ENCODE results near the gene WDFY4.

WDFY4 gene

DNA sequence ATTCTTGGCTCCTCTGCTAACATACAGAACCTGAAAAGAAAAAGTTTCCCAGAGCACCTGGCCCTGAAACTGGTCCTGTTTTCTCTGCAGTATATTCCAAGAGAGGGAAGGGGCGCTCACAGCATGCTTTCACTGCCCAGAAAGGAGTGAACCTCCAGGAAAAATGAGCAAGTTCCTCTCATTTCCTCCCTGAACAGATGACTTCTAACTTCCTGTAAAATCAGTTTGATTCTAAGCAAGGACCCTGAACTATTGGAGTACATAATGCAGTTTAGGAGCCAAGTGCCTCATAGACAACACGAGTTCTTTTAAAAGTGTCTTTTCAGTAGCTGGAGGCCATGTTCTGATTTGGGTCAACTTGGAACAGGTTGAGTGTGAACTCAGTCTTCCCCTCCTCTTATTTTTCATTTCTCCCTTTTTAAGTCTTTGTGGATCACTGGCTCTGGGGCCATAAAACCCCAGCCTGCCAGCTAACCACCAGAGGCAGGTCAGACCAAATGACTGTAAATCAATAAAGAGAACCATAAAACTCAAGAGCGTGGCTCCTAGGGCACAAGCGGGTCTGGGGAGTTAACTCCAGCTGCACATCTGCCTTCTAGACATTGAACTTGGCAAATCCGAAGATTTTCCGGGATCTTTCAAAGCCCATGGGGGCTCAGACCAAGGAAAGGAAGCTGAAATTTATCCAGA is 260.9 kb downstream of the WDFY4 start:
- DNase-seq (ENCODE audit: low spot score), result no peak

DNA sequence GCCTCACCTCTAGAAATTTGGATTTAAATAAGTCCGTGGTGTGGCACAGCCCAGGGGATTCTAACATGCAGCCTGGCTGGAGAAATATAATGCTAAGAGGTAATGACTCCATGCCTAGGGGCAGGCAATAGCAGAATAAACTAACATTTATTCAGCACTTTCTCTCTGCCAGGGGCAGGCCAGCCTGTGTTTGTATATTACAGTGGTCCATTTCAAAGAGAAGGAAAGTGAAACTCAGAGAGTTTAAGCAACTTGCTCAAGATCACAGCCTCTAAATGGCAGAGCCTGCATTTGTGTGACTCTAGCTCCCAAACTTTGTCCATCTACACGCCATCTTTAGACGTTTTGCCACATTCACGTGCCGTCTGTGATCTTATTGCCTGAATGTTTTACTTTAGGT is 261.7 kb downstream of the WDFY4 start:
- no peak for DNase-seq (ENCODE audit: low spot score)

DNA sequence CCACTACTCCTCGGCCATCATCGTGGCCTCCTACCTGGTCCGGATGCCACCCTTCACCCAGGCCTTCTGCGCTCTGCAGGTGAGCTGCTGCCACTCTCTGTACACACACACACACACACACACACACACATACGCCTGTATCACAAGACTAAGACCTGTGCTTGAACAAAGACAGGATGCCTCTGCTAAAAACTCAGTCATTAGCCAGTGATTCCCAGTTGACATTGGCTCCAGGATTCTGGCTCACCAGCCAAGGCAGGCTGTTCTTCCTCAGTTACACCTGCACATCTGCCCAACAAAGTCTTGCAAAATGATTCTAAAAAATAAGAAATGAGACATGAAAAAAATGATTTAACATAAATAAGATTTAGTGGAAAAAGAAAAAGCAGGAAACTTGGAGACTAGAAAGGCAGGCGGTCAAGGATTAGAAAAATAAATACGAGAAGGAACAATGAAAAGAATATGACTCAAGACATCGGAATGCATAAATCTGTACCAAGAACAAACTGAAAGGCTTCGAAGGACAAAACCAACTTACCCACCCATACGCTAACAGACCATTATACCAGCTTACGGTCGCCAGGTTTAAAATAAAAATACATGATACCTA is 262.3 kb downstream of the WDFY4 start:
- DNase-seq (ENCODE audit: low spot score), result no peak

DNA sequence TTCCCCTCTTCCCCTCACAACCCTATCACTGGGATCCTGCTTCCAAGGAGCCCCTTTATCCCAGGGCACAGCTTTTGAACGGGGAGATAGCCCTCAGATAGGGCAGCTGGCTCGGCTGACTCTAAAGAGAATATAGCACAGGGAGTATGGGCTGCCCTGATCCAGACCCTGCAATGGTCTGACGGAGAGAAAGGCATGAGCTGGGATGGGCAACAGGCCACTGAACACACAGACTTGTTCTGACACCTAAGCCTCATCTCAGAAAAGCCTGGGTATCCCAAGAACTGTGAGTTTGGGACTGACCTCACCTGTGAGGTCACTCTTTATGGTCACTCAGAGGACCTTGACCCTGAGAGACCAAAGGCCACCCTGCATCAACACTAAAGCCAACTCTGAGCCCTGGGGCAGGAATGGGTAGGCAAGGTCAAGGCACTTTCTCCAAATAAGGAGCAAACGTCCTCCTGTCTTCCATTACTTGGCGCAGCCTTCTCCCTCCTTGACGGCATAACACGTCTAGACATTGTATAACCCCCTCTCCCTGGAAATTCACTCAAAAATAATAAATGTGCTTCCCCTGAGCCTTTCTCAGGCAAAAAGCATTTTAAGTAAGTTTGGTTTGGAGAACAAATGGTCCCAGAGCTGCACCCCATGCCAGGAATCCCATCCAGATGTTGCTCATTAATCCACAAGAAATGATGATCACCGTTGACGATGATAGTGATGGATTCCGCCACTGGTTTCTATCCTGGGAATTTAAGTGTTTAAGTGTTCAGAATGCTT is 263.2 kb downstream of the WDFY4 start:
- DNase-seq (ENCODE audit: low spot score), result no peak

DNA sequence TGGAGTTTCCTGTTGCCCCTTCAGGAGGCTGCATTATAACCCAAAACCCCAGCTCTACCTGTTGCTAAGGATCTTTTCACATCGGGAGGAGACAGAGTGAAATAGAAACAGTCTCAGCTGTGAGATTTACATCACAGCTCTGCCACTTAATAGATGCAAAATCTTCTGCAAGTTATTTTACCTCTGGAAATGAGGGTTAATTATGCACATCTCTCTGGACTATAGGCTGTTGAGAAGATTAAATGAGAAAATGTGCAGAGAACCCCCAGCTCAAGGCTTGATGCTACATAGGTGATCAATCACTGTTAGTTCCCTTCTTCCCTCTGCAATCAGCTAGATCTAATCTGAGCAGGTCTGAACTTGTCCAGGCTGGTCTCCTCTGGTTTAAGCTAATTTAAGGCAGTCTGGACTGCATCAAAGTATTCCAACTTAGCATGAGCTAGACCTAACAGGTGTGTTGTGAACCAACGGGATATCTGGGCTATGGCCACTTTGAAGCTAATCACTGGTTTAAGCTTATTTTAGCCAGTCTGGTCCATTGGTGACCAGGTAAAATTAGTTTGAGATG is 263.9 kb downstream of the WDFY4 start:
- DNase-seq (ENCODE audit: low spot score), result no peak

DNA sequence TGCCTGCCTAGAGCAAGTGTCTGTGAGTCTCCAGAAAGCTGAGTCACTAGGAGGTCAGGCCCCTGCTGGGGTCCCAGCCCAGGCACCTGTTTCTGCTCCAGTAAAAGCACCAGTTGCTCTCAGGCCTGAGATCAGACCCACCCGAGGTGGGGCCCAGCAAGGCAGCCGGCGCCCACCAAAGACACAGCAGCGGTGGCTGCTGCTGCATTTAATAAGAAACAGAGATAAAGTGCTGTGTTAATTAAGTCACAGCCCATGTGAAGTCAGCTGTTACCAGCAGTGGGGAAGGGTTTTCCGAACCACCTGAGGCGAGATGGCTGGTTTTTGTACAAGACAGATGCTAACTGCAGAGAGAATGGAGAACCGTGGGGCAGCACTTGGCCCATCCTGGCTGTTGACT is 267.0 kb downstream of the WDFY4 start:
- no peak for DNase-seq (ENCODE audit: low spot score)

DNA sequence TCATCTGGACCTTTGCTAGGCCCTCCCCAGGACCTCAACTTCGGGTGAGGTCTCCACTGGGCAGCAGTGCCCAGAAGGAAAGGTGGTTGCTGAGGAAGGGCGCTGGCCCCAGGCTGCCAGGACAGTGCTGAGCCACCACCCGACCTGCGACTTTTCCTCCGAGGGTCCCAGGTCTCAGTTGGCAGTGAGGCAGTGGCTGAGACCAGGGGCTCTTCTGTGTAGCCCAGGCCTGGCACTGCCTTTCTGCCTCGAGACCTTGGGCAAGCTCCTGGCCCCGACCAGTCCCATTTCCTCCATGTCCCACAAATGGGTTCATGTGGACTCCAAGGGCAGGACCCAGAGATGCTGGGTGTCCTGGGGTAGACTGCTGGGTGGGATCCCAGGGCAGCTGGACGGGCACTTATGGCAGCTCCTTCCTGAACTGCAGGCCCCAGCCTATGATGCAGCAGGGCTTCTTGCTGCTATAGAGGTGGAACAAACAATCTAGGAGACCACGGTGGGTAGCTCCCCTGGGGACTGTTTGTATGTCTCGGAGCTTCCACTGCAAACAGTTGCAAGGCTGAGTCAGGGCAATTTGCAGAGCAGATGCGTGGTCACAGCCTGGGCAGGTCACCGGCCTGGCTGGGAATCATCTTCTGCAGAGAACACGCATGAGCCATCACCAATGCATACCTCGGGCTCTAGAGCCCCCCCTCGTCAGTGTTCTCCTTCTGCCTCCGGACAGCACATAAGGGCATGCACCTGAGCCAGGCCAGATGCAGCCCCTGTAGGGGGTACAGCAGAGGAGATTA is 272.9 kb downstream of the WDFY4 start:
- no peak for DNase-seq (ENCODE audit: low spot score)

DNA sequence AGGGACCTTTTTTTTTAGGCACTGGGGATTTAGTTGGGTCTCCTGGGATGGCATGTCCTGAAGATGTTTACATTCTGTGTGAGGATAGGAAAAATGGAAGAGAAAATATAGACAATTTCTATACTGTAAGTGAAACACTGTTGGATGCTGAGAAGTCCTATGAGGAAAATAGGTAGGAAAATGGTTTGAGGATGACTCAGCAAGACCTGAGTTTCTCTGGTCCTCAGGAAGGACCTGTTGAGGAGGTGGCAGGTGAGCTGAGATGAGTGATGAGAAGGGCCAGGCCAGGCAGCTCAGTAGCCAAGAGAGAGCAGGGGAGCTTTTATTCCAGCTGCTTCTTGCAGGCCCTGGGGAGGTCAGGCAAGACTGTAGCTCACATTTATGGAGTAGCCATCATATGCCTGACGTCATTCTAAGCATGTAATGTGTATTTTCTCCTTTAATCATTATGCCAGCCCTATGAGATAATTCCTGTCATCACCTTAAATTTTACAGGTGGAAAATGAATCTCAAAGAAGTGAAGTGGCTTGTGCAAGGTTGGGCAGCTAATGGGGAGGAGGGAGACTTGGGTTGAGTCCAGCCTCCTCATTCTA is 274.0 kb downstream of the WDFY4 start:
- no peak for DNase-seq (ENCODE audit: low spot score)

DNA sequence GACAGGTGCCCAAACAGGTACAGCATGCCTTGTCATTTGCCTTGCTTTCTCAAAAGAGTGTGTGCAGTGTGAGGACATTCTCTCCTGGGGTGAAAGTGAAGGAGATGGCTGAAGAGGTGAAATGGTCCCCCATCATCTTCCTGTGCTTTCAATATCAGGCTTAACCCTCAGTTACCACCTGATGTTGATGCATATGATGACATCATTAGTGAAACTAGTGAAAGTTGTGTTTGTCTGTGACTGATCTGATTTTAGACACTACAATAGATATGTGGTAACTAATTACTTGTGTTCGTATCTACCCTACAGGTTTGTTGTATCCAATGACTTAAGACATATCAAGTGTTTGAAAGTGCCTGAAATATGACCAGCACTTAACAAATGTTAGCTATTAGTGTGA is 279.4 kb downstream of the WDFY4 start:
- DNase-seq (ENCODE audit: low spot score), result no peak

DNA sequence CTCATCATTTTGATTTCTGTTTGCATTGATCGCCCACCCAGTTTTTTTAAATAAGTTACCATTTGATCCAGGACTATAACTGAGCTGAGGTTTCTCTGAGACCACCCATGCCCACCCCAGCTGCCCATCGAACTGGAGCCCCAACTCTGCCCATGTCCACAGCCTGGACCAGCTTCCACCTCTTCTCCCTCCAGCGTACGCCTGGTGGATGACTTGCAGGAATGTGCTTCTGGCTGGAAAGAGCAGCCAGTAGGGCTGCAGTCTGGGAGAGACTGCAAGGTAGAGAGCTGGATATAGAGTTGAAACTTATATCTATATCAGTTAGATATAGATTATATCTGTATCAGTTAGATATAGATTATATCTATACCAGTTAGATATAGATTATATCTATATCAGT is 280.8 kb downstream of the WDFY4 start:
- DNase-seq (ENCODE audit: low spot score), result no peak

DNA sequence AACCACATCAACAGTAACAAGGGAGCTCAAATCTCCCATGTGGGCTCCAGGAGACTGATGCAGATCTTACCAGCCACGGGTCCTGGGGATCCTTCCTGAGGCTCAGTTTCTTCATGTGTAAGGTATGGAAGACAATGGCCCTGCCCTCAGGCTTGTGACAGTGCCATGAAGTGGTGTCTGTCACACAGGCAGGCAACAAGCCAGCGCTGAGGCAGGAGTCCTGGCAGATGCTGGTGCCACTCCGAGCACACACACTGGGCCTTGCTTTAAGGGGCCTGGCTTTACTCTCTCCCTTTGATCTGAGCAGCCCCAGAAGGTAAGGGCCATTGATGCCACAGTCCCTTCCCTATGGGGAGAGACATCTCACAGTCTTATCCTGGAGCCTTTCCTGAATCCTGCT is 283.4 kb downstream of the WDFY4 start:
- DNase-seq (ENCODE audit: low spot score), result no peak

DNA sequence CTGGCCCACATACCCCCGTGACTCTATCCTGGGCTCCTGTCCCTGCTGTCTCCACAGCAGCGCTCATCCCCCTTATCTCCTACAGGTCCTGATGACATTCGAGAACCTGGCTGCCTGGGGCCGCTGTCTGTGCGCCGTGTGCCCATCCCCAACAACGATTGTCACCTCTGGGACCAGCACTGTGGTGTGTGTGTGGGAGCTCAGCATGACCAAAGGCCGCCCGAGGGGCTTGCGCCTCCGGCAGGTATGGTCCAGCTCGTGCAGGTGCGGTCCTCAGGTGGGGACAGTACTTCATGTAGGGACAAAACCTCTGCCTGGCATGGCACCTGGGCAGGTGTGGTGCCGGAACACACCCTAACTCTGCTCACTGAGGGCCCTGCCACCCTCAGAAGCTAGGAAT is 285.4 kb downstream of the WDFY4 start:
- no peak for DNase-seq (ENCODE audit: low spot score)

DNA sequence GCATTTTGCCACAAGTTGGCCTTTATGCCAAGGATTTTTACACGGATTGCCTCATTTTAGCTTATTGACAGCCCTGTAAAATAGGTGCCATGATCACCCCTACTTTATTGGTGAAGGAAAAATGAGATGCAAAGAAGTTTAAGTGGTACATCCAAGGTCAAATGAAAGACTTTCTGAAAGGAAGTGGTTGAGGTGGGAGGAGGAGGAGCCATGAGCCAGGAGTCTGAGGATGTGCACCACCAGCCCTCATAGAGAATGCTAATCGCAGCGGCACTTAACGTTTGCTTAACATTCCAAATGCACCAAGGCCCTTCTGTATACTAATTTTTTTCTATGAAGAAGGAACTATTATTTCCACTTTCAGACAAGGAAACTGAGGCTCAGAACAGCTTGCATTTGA is 286.0 kb downstream of the WDFY4 start:
- DNase-seq (ENCODE audit: low spot score), result no peak

DNA sequence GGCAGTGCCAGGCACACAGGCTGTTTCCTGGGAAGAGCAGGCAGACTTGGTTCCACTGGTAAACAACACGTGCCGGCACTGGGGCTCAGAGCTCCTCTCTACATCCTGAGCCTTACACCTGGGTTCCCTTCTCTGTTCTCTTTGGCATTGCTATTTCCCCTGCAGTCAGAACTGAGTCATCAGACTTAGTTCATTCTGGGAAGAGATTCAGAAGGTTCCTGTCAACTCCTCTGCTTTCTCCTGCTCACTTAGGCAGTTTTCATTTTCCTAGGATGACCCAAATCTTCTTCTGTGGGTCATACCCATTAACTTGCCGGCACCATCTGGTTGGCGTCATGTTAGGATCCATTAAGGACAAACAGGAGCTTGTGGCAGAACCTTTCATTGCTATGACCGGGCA is 288.4 kb downstream of the WDFY4 start:
- DNase-seq (ENCODE audit: low spot score), result no peak

DNA sequence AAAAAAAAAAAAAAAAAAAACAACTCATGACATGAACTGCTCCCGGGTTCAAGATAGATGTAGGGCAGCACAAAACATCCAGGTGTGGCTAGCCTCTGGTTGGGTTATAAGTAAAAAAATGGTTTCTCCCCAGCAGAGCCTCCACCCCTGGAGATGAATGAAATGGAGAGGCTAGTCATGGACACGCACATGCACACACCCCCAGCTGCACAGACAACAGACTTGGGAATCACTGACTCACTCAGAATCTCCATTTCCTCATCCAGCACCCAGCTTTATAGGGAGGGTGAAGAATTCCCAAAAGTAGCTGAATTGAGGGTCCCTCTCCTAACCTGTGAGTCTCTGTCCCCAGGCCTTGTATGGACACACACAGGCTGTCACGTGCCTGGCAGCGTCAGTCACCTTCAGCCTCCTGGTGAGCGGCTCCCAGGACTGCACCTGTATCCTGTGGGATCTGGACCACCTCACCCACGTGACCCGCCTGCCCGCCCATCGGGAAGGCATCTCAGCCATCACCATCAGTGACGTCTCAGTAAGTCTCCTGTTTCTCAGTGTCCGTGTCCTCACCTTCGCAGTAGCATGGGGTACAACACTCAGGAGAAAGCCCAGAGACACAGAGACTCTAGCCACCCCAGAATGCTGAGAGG is 290.0 kb downstream of the WDFY4 start:
- no peak for DNase-seq (ENCODE audit: low spot score)

DNA sequence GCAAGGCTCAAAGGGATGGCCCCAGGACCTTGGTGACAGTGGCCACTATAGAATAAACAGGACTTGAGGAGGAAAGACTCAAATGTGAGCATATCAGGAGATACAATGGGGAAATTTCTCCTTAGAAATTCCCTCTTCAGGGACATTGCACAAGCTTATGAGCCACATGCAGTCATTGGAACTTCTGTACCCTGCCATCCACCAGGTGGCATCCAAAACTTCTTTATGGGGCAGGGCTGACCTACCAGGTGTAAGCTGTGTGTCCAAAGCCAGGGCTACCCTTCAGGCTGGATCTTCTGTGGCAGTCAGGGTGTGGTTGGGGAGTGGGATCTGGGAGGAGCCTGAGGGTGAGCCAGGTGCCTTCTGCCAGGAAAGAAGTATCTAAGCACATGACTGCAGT is 291.5 kb downstream of the WDFY4 start:
- no peak for DNase-seq (ENCODE audit: low spot score)

DNA sequence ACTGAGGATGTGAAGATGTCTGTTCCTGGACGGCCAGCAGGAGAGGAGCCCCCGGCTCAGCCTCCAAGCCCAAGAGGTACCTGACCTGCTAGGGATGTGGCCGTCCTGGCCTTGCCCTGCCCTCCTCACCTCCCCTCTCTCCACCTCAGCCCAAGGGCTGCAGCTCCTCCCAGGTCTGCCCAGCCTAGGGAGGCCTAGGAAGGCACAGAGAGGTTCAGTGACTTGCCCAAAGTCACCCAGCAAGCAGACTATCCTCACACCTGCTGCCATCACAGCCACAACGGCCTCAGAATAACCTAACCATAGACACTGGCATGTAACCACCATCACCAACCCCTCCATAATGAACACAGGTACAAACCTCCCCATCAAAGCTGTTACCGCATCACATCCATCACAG is 293.6 kb downstream of the WDFY4 start:
- DNase-seq (ENCODE audit: low spot score), result no peak

DNA sequence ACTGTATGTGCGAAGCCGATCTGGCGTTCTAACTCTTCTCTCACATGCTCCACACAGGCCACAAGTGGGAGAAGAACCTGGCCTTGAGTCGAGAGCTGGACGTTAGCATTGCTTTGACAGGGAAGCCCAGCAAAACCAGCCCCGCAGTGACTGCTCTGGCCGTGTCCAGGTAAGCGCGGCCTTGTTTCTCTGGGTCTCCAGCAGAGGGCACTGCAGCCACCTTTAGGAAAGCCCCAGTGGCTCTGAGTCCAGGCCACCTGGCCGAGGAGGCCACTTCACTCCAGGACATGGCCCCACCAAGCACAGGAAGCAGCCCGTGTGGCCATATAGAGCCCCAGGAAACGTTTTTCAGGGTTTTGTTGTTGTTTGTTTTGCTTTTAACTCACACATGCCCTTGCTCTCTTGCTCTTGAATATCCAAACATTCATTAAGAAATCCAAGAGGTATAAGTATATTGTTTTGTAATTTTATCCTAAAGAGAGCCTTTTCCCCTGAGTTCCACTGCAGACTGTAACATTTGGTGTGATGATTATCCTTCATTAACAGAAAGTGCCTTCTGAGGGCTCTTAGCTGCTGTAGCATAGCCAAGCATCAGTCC is 296.7 kb downstream of the WDFY4 start:
- DNase-seq (ENCODE audit: low spot score), result peak; percentile 13

DNA sequence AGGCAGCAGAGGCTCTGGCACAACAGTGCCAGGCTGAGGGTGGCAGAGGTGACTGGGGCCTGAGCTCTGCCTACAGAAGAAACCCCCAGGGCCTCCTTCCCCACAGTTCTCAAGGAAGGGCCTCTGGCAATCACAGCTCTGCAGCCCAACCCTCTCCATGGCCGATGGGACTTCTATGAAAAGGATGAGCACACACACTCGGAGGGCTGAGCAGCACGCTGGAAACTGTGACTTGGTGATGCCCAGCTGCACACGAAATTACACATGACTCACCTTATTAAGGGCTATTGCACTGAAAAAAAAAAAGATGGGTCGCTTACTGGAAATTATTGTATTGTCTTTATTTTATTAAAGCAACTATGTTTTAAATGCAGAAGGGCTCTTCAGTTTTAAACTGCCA is 297.9 kb downstream of the WDFY4 start:
- DNase-seq (ENCODE audit: low spot score), result no peak

DNA sequence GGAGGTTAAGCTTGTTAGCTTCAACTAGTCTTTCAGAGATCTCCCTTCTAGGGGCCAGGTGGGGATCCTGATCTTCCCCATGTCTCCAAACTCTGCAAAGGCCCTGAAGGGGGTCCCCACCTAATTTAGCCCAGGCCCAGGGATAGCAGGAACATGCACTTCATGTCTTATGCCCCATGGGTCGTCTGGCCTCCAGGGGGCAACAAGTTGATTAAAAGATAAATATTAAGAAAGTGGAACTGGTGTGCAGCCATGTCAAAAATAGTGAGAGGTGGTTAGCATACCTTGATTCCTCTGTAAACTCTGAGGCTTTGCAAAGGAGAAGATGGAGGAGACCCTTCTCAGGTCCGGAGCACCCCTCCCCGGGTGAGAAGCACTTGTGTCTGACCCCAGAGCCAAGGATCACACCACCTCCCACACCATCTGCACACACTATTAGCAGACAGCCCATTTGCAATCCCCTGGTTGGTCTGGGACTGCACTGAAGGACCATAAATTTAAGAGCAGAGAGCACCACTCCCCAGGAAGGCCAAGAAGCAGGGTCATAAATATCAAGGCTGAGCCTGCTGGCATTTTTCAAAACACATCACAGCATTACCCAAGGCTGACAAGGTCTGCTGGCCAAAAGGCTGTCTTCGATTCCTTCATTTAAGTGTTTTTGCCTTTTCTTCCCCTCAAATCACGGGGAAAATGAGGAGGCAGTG is 299.1 kb downstream of the WDFY4 start:
- DNase-seq (ENCODE audit: low spot score), result no peak

All from hematopoietic multipotent progenitor cell treated with erythropoietin and hydrocortisone succinate and interleukin-3 and kit ligand, for 15 days (in vitro differentiated cells).